ENCODE data around the gene TRIM66.

TRIM66 gene

GRCh38 chr11:8699903-8700302 is 17.4 kb upstream of the TRIM66 start:
- peak; percentile 57 for DNase-seq (ENCODE audit: low read depth)
- TF ChIP-seq MYC (IDR thresholded peaks at IDR 0.05; ENCODE audit: low read depth, low read length) = 0 out of 2 replicates have a peak, but pooled peaks have one; percentile 9
- TF ChIP-seq MAX (IDR thresholded peaks at IDR 0.05; ENCODE audit: low read depth, low read length) = no peak
- no peak overlapping the region for H3K4me3 ChIP-seq (ENCODE audit: low read depth, low read length)

GRCh38 chr11:8698917-8699441 is 16.5 kb upstream of the TRIM66 start:
- no peak for TF ChIP-seq MAX (IDR thresholded peaks at IDR 0.05; ENCODE audit: low read depth, low read length)
- no peak for TF ChIP-seq CTCF (IDR thresholded peaks at IDR 0.05; ENCODE audit: low read depth, low read length)
- no peak for TF ChIP-seq MYC (IDR thresholded peaks at IDR 0.05; ENCODE audit: low read depth, low read length)
- TF ChIP-seq POLR2A (IDR thresholded peaks at IDR 0.05; ENCODE audit: extremely low read depth, insufficient read length) = no peak
- H3K4me3 ChIP-seq (ENCODE audit: low read depth, low read length) = no peak overlapping the region
- DNase-seq (ENCODE audit: low read depth) = no peak

- DNase-seq (ENCODE audit: low read depth) = no peak
- no peak overlapping the region for H3K4me3 ChIP-seq (ENCODE audit: low read depth, low read length)
- TF ChIP-seq MYC (IDR thresholded peaks at IDR 0.05; ENCODE audit: low read depth, low read length) (no peak), CTCF (IDR thresholded peaks at IDR 0.05; ENCODE audit: low read depth, low read length) (no peak), MAX (IDR thresholded peaks at IDR 0.05; ENCODE audit: low read depth, low read length) (no peak), POLR2A (IDR thresholded peaks at IDR 0.05; ENCODE audit: extremely low read depth, insufficient read length) (no peak)
These were observed 15.9 kb upstream of the TRIM66 start for GRCh38 chr11:8698379-8698851.

GRCh38 chr11:8697054-8697453 is 14.6 kb upstream of the TRIM66 start:
- H3K4me3 ChIP-seq (ENCODE audit: low read depth, low read length) = no peak overlapping the region
- peak; percentile 49 for DNase-seq (ENCODE audit: low read depth)
- TF ChIP-seq MYC (IDR thresholded peaks at IDR 0.05; ENCODE audit: low read depth, low read length) (no peak), MAX (IDR thresholded peaks at IDR 0.05; ENCODE audit: low read depth, low read length) (no peak), CTCF (IDR thresholded peaks at IDR 0.05; ENCODE audit: low read depth, low read length) (no peak), POLR2A (IDR thresholded peaks at IDR 0.05; ENCODE audit: extremely low read depth, insufficient read length) (no peak)

- no peak for DNase-seq (ENCODE audit: low read depth)
- TF ChIP-seq MYC (IDR thresholded peaks at IDR 0.05; ENCODE audit: low read depth, low read length) (no peak), POLR2A (IDR thresholded peaks at IDR 0.05; ENCODE audit: extremely low read depth, insufficient read length) (no peak), CTCF (IDR thresholded peaks at IDR 0.05; ENCODE audit: low read depth, low read length) (no peak), MAX (IDR thresholded peaks at IDR 0.05; ENCODE audit: low read depth, low read length) (no peak)
- H3K4me3 ChIP-seq (ENCODE audit: low read depth, low read length) = no peak overlapping the region
These were observed 11.7 kb upstream of the TRIM66 start for GRCh38 chr11:8694137-8694536.

GRCh38 chr11:8693555-8693954 is 11.1 kb upstream of the TRIM66 start:
- TF ChIP-seq MAX (IDR thresholded peaks at IDR 0.05; ENCODE audit: low read depth, low read length) = no peak
- no peak for DNase-seq (ENCODE audit: low read depth)

More at GRCh38 chr11:8693555-8693954, 11.1 kb upstream of the TRIM66 start:
- no peak overlapping the region for H3K4me3 ChIP-seq (ENCODE audit: low read depth, low read length)

All from NB4 (cell line).